Gastrocnemius medialis (tissue), 4 donors: Measurements from ENCODE around the gene TTC17. TPM values are rescaled to one million over a fixed set of nuclear protein-coding genes. Genes with fewer than 3 reads are reported as not detected.

Source experiments
- ATAC-seq, 2 donors: fragments of 150-250 bp; one replicate each; pipeline ENCODE4 v1.9.1; 2016
- DNase-seq, 2 donors: peaks; one replicate each; pipeline ENCODE4 v3.0.0-alpha.2; 2019
- H3K27ac ChIP-seq, 4 donors: fragments of 200-600 bp; sonication (generic); 1 replicate in 1 of 4; 2 replicates in 3 of 4; pipeline ENCODE4 v1.5.1; 2016 to 2018; ENCODE audit warnings: mild to moderate bottlenecking in 2 of 4, moderate library complexity in 1 of 4
- H3K27me3 ChIP-seq, 3 donors: fragments of 200-600 bp; sonication (generic) in 2 of 3; 1 replicate in 1 of 3; 2 replicates in 2 of 3; pipeline versions ENCODE4 v1.5.1 to v1.6.0; 2016 to 2019; ENCODE audit warnings: mild to moderate bottlenecking in 1 of 3, moderate library complexity in 1 of 3
- H3K36me3 ChIP-seq, 2 donors: fragments of 200-600 bp; sonication (generic) in 1 of 2; one replicate each; pipeline ENCODE4 v1.5.1; 2017 to 2018
- H3K4me1 ChIP-seq, 2 donors: fragments of 200-600 bp; sonication (generic) in 1 of 2; one replicate each; pipeline ENCODE4 v1.5.1; 2016 to 2017; ENCODE audit warnings: mild to moderate bottlenecking in 2 of 2
- H3K4me3 ChIP-seq, 4 donors: fragments of 200-600 bp; sonication (generic) in 3 of 4; 1 replicate in 1 of 4; 2 replicates in 3 of 4; pipeline ENCODE4 v1.5.1; 2016 to 2019; ENCODE audit warnings: mild to moderate bottlenecking in 2 of 4
- H3K9me3 ChIP-seq, 3 donors: fragments of 200-600 bp; sonication (generic) in 2 of 3; 1 replicate in 1 of 3; 2 replicates in 2 of 3; pipeline ENCODE4 v1.5.1; 2016 to 2019
- POLR2A ChIP-seq, 2 donors: fragments of 450-650 bp; IDR thresholded peaks; one replicate each; pipeline ENCODE4 v1.6.1; 2017; ENCODE audit warnings: antibody characterized with exemption in 2 of 2, mild to moderate bottlenecking in 2 of 2, moderate library complexity in 2 of 2
- in situ Hi-C, 4 donors: fragments of 200-750 bp; cut with MboI; loops; one replicate each; pipeline versions ENCODE4 v1.15.0 to v1.8.0; 2017; ENCODE audit warnings: low sequenced_read_pairs in 4 of 4
- intact Hi-C: fragments of 100-400 bp; cut with DNase I; formaldehyde crosslinking; loops from one replicate; pipeline ENCODE4 v1.15.1; 2023; ENCODE audit warnings: low total_unique reads
- total RNA-seq, 4 donors: library from RNA; depleted of rRNA; stranded (reverse); fragments of >200 nt; gene quantifications; one replicate each; pipeline versions ENCODE4 v1.1.0 to v1.2.3, GENCODE V29; 2016
- TF ChIP-seq, protein P1 (sequence below), 5 experiments: fragments of 450-650 bp in 3 of 5; fragments of 200-600 bp in 2 of 5; sonication (generic) in 2 of 5; IDR thresholded peaks in 4 of 5; conservative IDR thresholded peaks in 1 of 5; 1 replicate in 4 of 5; 2 replicates in 1 of 5; pipeline ENCODE4 v1.5.1; 2016 to 2019; ENCODE audit warnings: antibody characterized with exemption in 5 of 5, mild to moderate bottlenecking in 3 of 5, moderate library complexity in 3 of 5

The TTC17 gene
- total RNA-seq, 4 donors from 2014 or later: 31.6 to 69.0 (median 37.5) TPM

DNA sequence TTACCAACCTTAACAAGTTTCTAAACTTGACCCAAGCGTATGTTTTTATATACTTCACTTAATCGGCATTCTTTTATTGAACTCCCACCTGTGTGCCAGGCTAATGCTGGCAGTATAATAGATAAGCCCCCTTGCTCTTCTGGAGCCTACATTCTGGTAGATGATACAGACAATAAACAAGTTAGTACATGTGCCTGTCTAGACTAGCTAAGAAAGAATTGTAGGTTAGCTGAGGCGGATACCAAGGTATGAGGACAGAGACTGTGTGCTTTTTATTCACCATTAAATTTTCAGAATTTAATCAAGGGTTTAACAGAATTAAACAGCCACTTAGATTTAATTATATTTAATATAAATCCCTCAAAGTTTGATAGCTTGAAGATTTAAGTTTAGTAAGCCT lies 45.7 kb downstream of the TTC17 start:
- Histone ChIP-seq H3K27ac (no peak overlapping the region), H3K27me3 (no peaks in the 10 kb centered on the region), H3K4me3 (no peak overlapping the region), H3K4me1 (no peaks in the 10 kb centered on the region), H3K36me3 (peaks cover 9 to 95% of the 10 kb centered on the region in 2 donors), H3K9me3 (no peaks in the 10 kb centered on the region)
- no peak for ATAC-seq
- in situ Hi-C loops: loop anchor here in 1 of 4 donors (10.0 kb wide), 1 partner anchor 80 kb away; no protein-coding TSS in a partner anchor
- intact Hi-C loops: loop anchor here (10.0 kb wide), 1 partner anchor 70 kb away; no protein-coding TSS in a partner anchor
- no peak for DNase-seq
- no peak for TF ChIP-seq POLR2A (IDR thresholded peaks at IDR 0.05)
- TF ChIP-seq, protein P1, sequence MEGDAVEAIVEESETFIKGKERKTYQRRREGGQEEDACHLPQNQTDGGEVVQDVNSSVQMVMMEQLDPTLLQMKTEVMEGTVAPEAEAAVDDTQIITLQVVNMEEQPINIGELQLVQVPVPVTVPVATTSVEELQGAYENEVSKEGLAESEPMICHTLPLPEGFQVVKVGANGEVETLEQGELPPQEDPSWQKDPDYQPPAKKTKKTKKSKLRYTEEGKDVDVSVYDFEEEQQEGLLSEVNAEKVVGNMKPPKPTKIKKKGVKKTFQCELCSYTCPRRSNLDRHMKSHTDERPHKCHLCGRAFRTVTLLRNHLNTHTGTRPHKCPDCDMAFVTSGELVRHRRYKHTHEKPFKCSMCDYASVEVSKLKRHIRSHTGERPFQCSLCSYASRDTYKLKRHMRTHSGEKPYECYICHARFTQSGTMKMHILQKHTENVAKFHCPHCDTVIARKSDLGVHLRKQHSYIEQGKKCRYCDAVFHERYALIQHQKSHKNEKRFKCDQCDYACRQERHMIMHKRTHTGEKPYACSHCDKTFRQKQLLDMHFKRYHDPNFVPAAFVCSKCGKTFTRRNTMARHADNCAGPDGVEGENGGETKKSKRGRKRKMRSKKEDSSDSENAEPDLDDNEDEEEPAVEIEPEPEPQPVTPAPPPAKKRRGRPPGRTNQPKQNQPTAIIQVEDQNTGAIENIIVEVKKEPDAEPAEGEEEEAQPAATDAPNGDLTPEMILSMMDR (IDR thresholded peaks at IDR 0.05 in 4 of 5, conservative IDR thresholded peaks at IDR 0.05 in 1 of 5): no peak

DNA sequence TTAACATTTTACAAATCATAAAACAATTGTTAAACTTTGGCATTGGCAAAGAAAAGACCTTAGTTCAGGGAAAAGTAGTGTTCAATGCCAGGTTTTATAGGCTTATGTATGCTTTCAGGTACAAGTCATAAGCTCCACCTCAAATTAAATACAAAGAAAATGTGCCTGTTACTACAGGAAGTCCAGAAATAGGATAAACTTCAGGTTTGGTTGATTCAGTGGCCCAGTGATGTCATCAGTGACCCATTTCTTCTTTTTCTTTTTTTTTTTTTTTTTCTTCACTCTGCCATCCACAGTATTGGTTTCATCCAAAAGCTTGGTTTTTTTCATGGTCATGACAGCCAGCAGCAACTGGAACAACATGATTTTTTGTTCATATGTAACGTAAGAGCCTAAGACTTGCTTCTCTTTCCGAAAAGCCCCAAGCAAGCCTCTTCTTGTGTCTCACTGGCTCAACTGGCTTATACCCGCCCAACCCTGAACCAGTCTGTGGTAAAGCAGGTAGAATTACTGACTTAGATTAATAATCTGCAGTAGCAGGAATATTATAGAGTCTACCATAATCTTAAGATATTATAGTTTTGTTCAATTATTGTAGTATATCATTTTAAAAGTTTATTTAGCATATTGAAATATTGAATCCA lies 46.2 kb downstream of the TTC17 start:
- Histone ChIP-seq H3K9me3 (no peaks in the 10 kb centered on the region), H3K27me3 (no peaks in the 10 kb centered on the region), H3K4me3 (no peak overlapping the region), H3K36me3 (peaks cover 9 to 92% of the 10 kb centered on the region in 2 donors), H3K27ac (no peak overlapping the region), H3K4me1 (no peaks in the 10 kb centered on the region)
- in situ Hi-C loops (loop anchor here in 1 of 4 donors (10.0 kb wide), 1 partner anchor 80 kb away; no protein-coding TSS in a partner anchor), intact Hi-C loops (loop anchor here (10.0 kb wide), 1 partner anchor 70 kb away; no protein-coding TSS in a partner anchor)
- DNase-seq (no peak), ATAC-seq (no peak)
- TF ChIP-seq, protein P1 (IDR thresholded peaks at IDR 0.05 in 4 of 5, conservative IDR thresholded peaks at IDR 0.05 in 1 of 5): no peak
- no peak for TF ChIP-seq POLR2A (IDR thresholded peaks at IDR 0.05)

DNA sequence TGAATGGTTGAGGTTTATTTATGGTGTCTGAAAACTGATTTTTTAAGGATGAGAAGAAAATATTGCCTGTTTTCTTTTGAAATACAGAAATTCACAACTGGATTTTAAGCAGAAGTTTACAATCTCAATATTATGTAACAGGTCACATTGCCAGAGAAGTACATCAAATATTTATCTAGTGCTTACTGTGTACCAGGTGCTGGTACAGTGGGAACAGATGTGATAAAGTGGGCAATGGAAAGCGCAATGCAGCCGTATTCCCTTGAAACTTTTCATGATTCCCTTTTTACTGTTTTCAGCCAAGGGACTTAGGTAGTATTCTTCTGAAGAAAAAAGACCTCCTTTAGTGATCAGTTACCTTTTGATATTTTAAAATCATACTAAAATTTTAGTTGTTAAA lies 49.6 kb downstream of the TTC17 start:
- TF ChIP-seq, protein P1 (IDR thresholded peaks at IDR 0.05 in 4 of 5, conservative IDR thresholded peaks at IDR 0.05 in 1 of 5): no peak
- no peak for TF ChIP-seq POLR2A (IDR thresholded peaks at IDR 0.05)
- no peaks in the 10 kb centered on the region for H3K4me1 ChIP-seq
- ATAC-seq (no peak), DNase-seq (no peak)
- intact Hi-C loops: loop anchor here (10.0 kb wide), 1 partner anchor 73 kb away; no protein-coding TSS in a partner anchor
- peaks cover 1 to 89% of the 10 kb centered on the region in 2 donors for H3K36me3 ChIP-seq
- in situ Hi-C loops: loop anchor here in 1 of 4 donors (10.0 kb wide), 1 partner anchor 83 kb away; no protein-coding TSS in a partner anchor
- H3K4me3 ChIP-seq: no peak overlapping the region
- H3K27ac ChIP-seq: no peak overlapping the region
- H3K9me3 ChIP-seq: no peaks in the 10 kb centered on the region
- H3K27me3 ChIP-seq: no peaks in the 10 kb centered on the region

DNA sequence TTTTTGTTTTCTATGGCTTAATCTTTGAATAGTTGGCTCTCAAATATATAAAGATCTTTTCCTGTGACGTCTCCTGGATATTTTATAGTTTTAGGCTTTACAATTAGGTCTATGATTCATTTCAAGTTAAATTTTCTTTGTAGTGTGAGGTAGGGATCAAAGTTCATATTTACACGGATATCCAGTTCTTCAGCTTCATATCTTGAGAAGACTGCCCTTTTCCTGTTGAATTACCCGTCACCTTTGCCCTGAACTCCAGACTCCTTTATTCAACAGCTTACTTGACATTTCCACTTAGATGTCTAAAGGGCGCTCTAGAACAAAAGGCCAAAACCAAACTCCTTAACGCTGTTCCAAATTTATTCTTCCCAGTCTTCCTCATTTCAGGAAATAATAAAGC lies 51.7 kb downstream of the TTC17 start:
- Histone ChIP-seq H3K4me1 (no peaks in the 10 kb centered on the region), H3K27ac (no peak overlapping the region), H3K27me3 (no peaks in the 10 kb centered on the region), H3K36me3 (peaks cover 0 to 82% of the 10 kb centered on the region in 2 donors), H3K9me3 (no peaks in the 10 kb centered on the region), H3K4me3 (no peak overlapping the region)
- intact Hi-C loops: no loop called here
- no peak for TF ChIP-seq POLR2A (IDR thresholded peaks at IDR 0.05)
- TF ChIP-seq, protein P1 (IDR thresholded peaks at IDR 0.05 in 4 of 5, conservative IDR thresholded peaks at IDR 0.05 in 1 of 5): no peak
- in situ Hi-C loops: no loop called here
- DNase-seq: no peak
- no peak for ATAC-seq
